OCI-LY7 (cell line): Measurements from ENCODE around the gene AAK1.

Experiments used
- CTCF ChIP-seq: fragments of 200-600 bp; sonication (generic); conservative IDR thresholded peaks from 2 replicates; pipeline ENCODE4 v1.5.1; 2014; ENCODE audit warnings: mild to moderate bottlenecking, antibody characterized with exemption, low read length, moderate library complexity, mixed read lengths
- EZH2phosphoT487 ChIP-seq: fragments of 200-600 bp; sonication (generic); IDR thresholded peaks from 2 replicates; pipeline ENCODE4 v1.6.1; 2018; ENCODE audit warnings: low read depth, borderline replicate concordance, mild to moderate bottlenecking, mixed run types, antibody characterized with exemption, low read length, moderate library complexity, mixed read lengths

DNA sequence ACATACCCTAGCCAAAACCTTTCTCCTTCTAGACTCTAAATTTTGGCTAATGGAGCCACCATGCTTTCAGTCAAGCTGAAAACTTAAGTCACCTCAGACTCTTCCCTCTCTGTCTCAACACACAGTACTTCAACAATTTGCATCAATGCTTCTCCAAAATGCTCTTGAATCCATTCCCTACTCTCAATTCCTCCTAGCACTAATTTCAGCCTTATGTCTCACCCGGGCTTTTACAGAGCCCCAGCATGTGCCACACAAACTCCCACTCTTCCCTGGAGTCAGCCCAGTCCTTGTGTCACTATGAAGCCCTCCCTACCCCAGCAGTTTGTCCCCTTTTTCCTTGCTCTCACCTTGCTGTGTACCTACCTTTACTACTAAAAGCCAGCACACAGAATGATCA is 38.7 kb downstream of the AAK1 start:
- TF ChIP-seq CTCF (no peak), EZH2phosphoT487 (no peak)
